ENCODE results near the gene MIOX.
A peak's percentile ranks its signal among the peaks of the same experiment; 100 is the strongest.
"Not testable (repeated sequence)": the region's sequence is repeated elsewhere in the genome, so short reads cannot be mapped to it uniquely, and the experiment has no call there.

The MIOX gene

GRCh38 chr22:50516068-50516467, 29.4 kb downstream of the MIOX start:
- no peak for DNase-seq (ENCODE audit: low spot score)

DNA sequence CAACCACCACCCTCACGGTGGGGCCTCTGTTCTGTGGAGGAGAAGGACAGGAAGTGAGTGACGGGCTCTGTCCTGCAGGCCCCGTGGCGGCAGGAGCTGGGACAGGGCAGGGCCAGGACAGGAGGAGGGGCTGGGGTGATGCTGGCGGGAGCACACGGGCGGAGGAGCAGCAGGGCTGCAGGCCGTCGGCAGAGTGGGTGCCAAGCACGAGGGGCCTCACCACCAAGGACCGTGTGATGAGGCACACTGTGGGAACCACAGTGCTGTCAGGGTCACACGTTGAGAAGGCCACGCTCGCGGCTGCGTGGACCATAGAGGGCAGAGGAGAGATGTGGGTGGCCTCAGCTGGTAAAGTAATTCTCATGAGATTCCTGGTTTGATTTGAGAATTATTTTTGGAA, 30.2 kb downstream of the MIOX start:
- no peak for DNase-seq (ENCODE audit: low spot score)

- DNase-seq (ENCODE audit: low spot score), result no peak
Measured at GRCh38 chr22:50517495-50518260, 31.0 kb downstream of the MIOX start.

GRCh38 chr22:50518606-50519005, 31.9 kb downstream of the MIOX start:
- no peak for DNase-seq (ENCODE audit: low spot score)

GRCh38 chr22:50519151-50519550, 32.5 kb downstream of the MIOX start:
- DNase-seq (ENCODE audit: low spot score), result no peak

GRCh38 chr22:50520184-50520583, 33.5 kb downstream of the MIOX start:
- DNase-seq (ENCODE audit: low spot score), result not testable (repeated sequence)

- no peak for DNase-seq (ENCODE audit: low spot score)
Measured at GRCh38 chr22:50520826-50521453, 34.3 kb downstream of the MIOX start.

DNA sequence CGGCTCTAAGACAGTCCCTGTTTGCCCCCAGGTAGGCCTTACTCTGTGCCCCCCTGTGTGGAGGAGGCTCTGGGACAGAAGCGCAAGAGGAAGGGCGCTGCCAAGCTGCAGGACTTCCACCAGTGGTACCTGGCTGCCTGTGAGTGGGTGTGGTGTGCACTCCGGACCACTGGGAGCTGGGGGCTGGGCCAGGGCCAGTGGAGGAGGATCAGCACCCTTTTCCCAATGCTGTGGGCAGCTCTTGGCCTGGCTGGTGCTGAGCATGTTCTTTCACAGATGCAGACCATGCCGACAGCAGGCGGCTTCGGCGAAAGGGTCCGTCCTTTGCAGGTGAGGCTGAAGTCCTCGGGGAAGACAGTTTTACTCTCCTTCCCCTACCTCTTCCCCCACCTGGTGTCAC, 35.1 kb downstream of the MIOX start:
- DNase-seq (ENCODE audit: low spot score), result no peak

DNA sequence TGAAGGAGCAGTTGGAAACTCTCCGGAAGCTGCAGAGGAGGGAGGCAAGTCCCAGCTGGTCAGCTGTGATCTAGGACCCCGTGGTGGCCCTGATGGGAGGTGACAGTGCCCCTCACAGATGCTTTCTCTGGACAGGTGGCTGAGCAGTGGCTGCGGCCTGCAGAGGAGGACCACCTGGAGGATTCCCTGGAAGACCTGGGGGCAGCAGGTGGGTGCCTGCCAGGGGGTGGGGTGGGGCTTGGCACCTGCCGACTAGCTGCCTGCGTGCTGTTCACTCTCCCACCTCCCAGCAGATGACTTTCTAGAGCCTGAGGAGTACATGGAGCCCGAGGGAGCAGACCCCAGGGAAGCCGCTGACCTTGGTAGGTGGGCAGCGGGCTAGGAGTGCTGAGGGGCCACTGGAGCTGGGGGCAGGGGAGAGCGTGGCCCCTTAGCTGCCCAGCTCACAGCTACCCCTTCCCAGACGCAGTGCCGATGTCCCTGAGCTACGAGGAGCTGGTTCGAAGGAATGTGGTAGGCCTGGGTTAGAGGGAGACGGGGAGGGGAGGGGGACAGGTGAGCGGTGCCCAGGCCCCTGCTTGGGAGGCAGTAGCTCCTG, 35.6 kb downstream of the MIOX start:
- no peak for DNase-seq (ENCODE audit: low spot score)

- DNase-seq (ENCODE audit: low spot score), result no peak
Measured at GRCh38 chr22:50522806-50523438, 36.3 kb downstream of the MIOX start.

DNA sequence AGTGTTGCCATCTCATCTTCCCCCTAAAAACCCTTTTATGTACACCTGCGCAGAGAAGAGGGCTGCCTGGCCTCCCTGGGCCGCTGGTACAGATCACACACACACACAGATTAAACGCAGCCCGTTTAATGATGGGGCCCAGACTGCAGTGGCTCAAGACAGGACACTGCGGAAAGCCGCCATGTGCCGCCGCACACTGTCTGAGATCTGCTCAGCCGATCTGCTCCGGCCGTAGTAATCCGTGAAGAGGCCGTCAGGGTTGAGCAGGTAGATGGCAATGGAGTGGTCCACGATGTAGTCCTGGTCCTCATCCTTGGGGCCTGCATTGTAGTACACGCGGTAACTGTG, 36.8 kb downstream of the MIOX start:
- DNase-seq (ENCODE audit: low spot score), result no peak

DNA sequence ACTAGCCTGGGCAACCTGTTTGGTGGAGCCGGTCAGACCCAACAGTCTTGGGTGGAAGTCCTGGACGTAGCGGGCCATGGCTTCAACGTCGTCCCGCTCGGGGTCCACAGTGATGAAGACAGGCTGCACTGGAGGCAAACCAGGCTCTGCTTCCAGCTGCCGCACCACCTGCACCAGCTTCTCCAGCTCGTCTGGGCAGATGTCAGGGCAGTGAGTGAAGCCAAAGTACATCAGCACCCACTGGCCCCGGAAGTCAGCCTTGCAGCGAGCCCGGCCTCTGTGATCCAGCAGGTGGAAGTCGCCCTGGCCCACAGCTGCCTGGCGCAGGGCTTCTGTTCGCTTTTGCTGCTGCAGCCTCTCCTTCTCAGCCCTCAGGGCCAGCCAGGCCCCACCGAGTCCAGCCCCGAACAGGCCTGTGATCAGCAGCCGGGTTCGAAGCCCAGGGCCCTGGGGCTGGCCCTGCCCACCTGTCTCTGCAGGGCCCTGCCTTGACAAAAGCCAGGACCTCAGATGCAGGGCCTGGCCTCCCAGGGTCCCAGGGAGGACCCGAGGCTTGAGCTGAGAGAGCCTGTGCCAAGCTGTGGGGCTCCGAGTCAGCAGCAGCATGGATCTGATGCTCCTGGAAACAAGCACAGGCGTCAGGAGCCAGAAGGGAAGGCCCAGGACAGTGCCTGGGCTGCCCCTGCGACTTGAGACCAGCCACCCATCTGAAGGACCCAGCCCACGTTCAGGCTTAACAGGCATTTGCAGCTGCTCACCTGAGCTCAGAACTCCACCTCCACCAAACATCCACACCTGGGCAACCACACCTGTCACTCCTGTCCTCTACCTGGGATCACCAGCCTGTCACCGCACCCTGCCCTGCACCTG, 37.4 kb downstream of the MIOX start:
- DNase-seq (ENCODE audit: low spot score), result peak; percentile 72

- DNase-seq (ENCODE audit: low spot score), result no peak
Measured at GRCh38 chr22:50524676-50525103, 38.0 kb downstream of the MIOX start.

- peak; percentile 96 for DNase-seq (ENCODE audit: low spot score)
Measured at GRCh38 chr22:50525104-50525857, 38.6 kb downstream of the MIOX start, which contains the start of gene SCO2. TSS of gene SCO2 (minus strand) at chr22:50525598. CDS start at chr22:50524411, 1,187 bp downstream.

- no peak for DNase-seq (ENCODE audit: low spot score)
Measured at GRCh38 chr22:50525858-50526107, 39.1 kb downstream of the MIOX start.

DNA sequence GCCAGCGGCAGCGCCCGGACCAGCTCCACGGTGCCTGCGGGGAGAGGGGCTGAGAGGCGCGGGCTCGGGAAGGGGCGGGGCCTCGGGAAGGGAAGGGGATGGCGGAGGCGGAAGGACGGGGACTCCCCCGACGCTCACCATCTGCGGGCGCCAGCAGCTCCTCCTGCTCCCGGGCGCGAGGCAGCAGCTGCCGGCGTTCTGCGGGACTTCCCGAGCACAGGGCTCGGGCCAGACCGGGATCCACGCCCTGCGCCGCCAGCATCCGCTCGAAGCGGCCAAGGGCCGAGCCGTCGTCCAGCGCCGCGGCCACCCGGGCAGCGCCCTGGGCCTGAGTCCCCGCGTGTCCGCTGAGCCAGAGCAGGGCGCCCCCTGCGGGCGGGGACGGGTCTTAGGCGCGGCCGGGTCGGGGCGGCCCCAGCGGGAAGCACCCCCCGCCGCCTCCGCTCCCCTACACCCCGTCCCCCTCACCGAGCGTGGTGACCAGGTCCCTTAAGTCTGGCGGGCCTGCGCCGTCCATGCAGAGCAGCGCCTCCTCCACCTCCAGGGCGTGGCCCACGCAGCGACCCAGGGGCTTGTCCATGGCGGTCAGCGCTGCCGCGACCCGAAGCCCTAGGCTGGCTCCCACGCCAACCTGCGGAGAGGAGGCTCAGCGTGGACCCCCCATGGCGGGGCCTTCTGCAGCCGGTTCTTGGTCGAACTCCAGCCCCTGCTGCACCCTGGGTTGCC, 39.6 kb downstream of the MIOX start:
- peak; percentile 84 for DNase-seq (ENCODE audit: low spot score)

DNA sequence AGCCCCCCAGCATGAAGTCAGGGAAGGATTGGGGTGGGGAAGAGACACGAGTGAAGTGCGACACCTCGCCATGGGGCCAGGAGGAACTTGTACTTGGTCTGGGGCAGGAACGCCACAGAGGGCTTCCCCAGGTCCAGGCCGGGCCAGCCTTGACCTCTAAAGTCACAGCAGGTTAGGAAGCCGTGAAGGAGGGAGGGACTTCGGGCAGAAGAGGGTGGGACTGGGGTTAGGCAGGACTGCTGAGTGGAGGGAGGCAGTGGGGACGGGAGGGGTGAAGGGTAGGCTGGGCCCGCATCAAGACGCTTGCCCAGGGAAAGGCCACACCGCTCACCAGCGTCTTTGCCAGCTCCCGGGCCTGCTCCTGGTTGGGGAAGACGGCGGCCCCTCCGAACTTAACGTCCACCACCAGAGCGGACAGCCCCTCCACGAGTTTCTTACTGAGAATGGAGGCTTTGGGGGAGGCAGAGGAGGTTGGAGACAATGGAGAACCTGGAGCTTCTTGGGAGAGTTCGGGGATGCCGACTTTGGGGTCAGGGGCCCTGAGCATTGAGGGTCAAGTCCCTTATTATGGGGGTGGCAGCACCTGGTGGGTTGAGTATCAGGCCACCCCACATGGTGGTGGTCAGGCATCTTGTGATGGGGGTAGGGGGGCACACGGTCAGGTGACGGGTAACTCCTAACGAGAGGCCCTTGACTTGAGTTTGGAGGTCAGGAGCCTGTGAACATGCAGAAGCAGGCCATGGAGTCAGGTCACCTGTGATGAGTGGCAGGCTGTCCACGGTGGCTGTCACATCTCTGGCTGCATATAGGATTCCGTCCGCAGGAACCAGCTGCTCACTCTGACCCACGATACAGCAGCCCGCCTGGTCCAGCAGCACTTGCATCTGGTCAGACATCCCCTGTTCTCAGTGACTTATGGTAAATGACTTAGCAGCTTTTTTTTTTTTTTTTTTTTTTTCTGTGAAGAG, 40.5 kb downstream of the MIOX start:
- DNase-seq (ENCODE audit: low spot score), result peak; percentile 74

DNA sequence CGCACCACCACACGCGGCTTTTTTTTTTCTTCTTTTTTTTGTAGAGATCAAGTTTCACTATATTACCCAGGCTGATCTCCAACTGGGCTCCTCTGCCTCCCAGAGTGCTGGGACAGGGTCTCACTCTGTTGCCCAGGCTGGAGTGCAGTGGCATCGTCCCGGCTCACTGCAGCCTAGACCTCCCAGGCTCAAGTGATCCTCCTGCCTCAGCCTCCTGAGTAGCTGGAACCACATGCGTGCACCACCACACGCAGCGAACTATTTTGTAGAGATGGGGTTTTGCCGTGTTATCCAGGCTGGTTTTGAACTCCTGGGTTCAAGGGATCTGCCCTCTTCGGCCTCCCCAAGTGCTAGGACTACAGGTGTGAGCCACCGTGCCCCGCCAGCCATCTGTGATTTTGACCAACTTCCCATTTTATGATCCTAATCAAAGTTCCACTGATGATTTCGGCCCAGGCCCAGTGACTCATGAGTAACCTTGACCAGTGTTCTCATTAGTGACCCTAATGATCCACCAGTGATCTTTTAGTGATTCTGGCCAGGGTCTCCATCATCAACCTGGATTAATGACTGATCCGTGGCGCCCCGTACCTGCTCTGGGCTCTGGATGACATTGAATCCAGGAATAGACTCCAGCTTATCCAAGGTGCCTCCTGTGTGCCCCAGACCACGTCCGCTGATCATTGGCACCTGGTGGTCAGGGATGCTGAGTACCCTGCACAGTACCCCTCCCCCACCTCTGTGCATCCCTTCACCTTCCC, 41.4 kb downstream of the MIOX start:
- DNase-seq (ENCODE audit: low spot score), result no peak

All from SK-N-DZ (cell line).